H9 (cell line): Measurements from ENCODE around the gene BSG. TPM values are rescaled to one million over a fixed set of nuclear protein-coding genes. Genes with fewer than 3 reads are reported as not detected.

ENCODE experiments used
- DNase-seq: peaks from one replicate; pipeline ENCODE4 v3.0.0-alpha.2; 2017
- H2AFZ ChIP-seq: one replicate; pipeline ENCODE4 v1.6.1; 2013; ENCODE audit warnings: mild to moderate bottlenecking, low read length, control low read depth, moderate library complexity
- H2AK5ac ChIP-seq: 2 replicates; pipeline ENCODE4 v1.6.1; 2013; ENCODE audit warnings: low read length, control low read depth, mixed read lengths; ENCODE audit not compliant: insufficient read length
- H2BK120ac ChIP-seq: one replicate; pipeline ENCODE4 v1.6.1; 2013; ENCODE audit warnings: low read depth, mild to moderate bottlenecking, low read length, control low read depth, inconsistent platforms; ENCODE audit not compliant: poor library complexity, severe bottlenecking
- H2BK12ac ChIP-seq: 2 replicates; pipeline ENCODE4 v1.6.1; 2013; ENCODE audit warnings: low read length, control low read depth, mixed read lengths, low read depth; ENCODE audit not compliant: insufficient read length
- H2BK15ac ChIP-seq: 2 replicates; pipeline ENCODE4 v1.6.1; 2013; ENCODE audit warnings: low read depth, low read length, control low read depth
- H2BK20ac ChIP-seq: one replicate; pipeline ENCODE4 v1.6.1; 2013; ENCODE audit warnings: low read depth, mild to moderate bottlenecking, low read length, control low read depth, inconsistent platforms; ENCODE audit not compliant: poor library complexity, severe bottlenecking
- H2BK5ac ChIP-seq: 2 replicates; pipeline ENCODE4 v1.6.1; 2013; ENCODE audit warnings: low read length, control low read depth, mixed read lengths; ENCODE audit not compliant: insufficient read length
- H3K14ac ChIP-seq: 2 replicates; pipeline ENCODE4 v1.6.1; 2013; ENCODE audit warnings: low read length, control low read depth; ENCODE audit not compliant: insufficient read depth
- H3K18ac ChIP-seq: 2 replicates; pipeline ENCODE4 v1.6.1; 2013; ENCODE audit warnings: low read depth, mild to moderate bottlenecking, mixed read lengths, low read length, control low read depth; ENCODE audit not compliant: insufficient read length
- H3K23ac ChIP-seq: 2 replicates; pipeline ENCODE4 v1.6.1; 2013; ENCODE audit warnings: low read length, control low read depth, mixed read lengths, low read depth; ENCODE audit not compliant: insufficient read length
- H3K23me2 ChIP-seq: 2 replicates; pipeline ENCODE4 v1.6.1; 2013; ENCODE audit warnings: low read depth, mild to moderate bottlenecking, mixed read lengths, low read length, control low read depth; ENCODE audit not compliant: insufficient read length, poor library complexity, severe bottlenecking
- H3K27ac ChIP-seq: 2 replicates; pipeline ENCODE4 v1.5.1; 2013; ENCODE audit warnings: low read length, control low read depth, mixed read lengths, low read depth; ENCODE audit not compliant: insufficient read length
- H3K27me3 ChIP-seq: 2 replicates; pipeline ENCODE4 v1.6.1; 2013; ENCODE audit warnings: low read length, control low read depth, inconsistent platforms; ENCODE audit not compliant: insufficient read depth
- H3K4ac ChIP-seq: 2 replicates; pipeline ENCODE4 v1.6.1; 2013; ENCODE audit warnings: low read depth, mild to moderate bottlenecking, control low read depth, inconsistent platforms, low read length, moderate library complexity
- H3K4me1 ChIP-seq: 2 replicates; pipeline ENCODE4 v1.6.1; 2013; ENCODE audit warnings: low read length, control low read depth, inconsistent platforms; ENCODE audit not compliant: insufficient read depth
- H3K4me2 ChIP-seq: 2 replicates; pipeline ENCODE4 v1.6.1; 2013; ENCODE audit warnings: low read length, control low read depth, mixed read lengths; ENCODE audit not compliant: insufficient read length, insufficient read depth
- H3K56ac ChIP-seq: 2 replicates; pipeline ENCODE4 v1.6.1; 2013; ENCODE audit warnings: low read depth, mild to moderate bottlenecking, mixed read lengths, low read length, control low read depth; ENCODE audit not compliant: insufficient read length
- H3K79me1 ChIP-seq: 2 replicates; pipeline ENCODE4 v1.6.1; 2013; ENCODE audit warnings: low read depth, mild to moderate bottlenecking, moderate library complexity, low read length, control low read depth, inconsistent platforms; ENCODE audit not compliant: insufficient read depth, poor library complexity, severe bottlenecking
- H3K79me2 ChIP-seq: 2 replicates; pipeline ENCODE4 v1.6.1; 2013; ENCODE audit warnings: low read length, control low read depth, inconsistent platforms; ENCODE audit not compliant: insufficient read depth
- H3K9ac ChIP-seq: 2 replicates; pipeline ENCODE4 v1.6.1; 2013; ENCODE audit warnings: low read length, control low read depth, mixed read lengths; ENCODE audit not compliant: insufficient read length; ENCODE audit errors: extremely low read depth
- H3K9me3 ChIP-seq: one replicate; pipeline ENCODE4 v1.6.1; 2013; ENCODE audit warnings: low read depth, low read length, inconsistent platforms; ENCODE audit not compliant: control insufficient read depth
- H3T11ph ChIP-seq: one replicate; pipeline ENCODE4 v1.6.1; 2013; ENCODE audit warnings: mild to moderate bottlenecking, low read length, control low read depth, inconsistent platforms
- H4K20me1 ChIP-seq: one replicate; pipeline ENCODE4 v1.6.1; 2013; ENCODE audit not compliant: control insufficient read depth, insufficient read length, insufficient read depth
- H4K5ac ChIP-seq: 2 replicates; pipeline ENCODE4 v1.6.1; 2013; ENCODE audit warnings: low read depth, mild to moderate bottlenecking, mixed read lengths, low read length, control low read depth; ENCODE audit not compliant: insufficient read length
- H4K8ac ChIP-seq: replicated peaks from 2 replicates; pipeline ENCODE4 v1.6.1; 2013; ENCODE audit warnings: low read length, control low read depth, mixed read lengths, low read depth; ENCODE audit not compliant: insufficient read length
- H4K91ac ChIP-seq: 2 replicates; pipeline ENCODE4 v1.6.1; 2013; ENCODE audit warnings: low read depth, mild to moderate bottlenecking, moderate library complexity, mixed read lengths, low read length, control low read depth; ENCODE audit not compliant: insufficient read length
- H3K27ac Mint-ChIP-seq, 3 experiments: 2 replicates in 2 of 3; 3 replicates in 1 of 3; pipeline ENCODE4 v1.8.0; 2020 to 2021; ENCODE audit warnings: mixed read lengths in 3 of 3, mild to moderate bottlenecking in 1 of 3, moderate library complexity in 1 of 3
- H3K27me3 Mint-ChIP-seq: 2 replicates; pipeline ENCODE4 v1.8.0; 2021; ENCODE audit warnings: low read depth, mild to moderate bottlenecking, moderate library complexity, mixed read lengths
- H3K36me3 Mint-ChIP-seq, 3 experiments: 2 replicates in 2 of 3; 3 replicates in 1 of 3; pipeline ENCODE4 v1.8.0; 2020 to 2021; ENCODE audit warnings: low read depth in 3 of 3, mixed read lengths in 3 of 3; ENCODE audit not compliant: insufficient read depth in 1 of 3
- H3K4me1 Mint-ChIP-seq, 2 experiments: 2 replicates each; pipeline ENCODE4 v1.8.0; 2020; ENCODE audit warnings: mixed read lengths in 2 of 2
- H3K4me3 Mint-ChIP-seq, 2 experiments: 2 replicates in 1 of 2; 3 replicates in 1 of 2; pipeline ENCODE4 v1.8.0; 2020 to 2021; ENCODE audit warnings: mild to moderate bottlenecking in 2 of 2, mixed read lengths in 2 of 2, moderate library complexity in 1 of 2
- H3K9me3 Mint-ChIP-seq, 2 experiments: 2 replicates in 1 of 2; 3 replicates in 1 of 2; pipeline ENCODE4 v1.8.0; 2020; ENCODE audit warnings: mild to moderate bottlenecking in 2 of 2, mixed read lengths in 2 of 2, moderate library complexity in 1 of 2
- CTCF ChIP-seq: fragments of 200-600 bp; sonication (generic); conservative IDR thresholded peaks from 3 replicates; pipeline ENCODE4 v1.8.0; 2021; ENCODE audit warnings: antibody characterized with exemption, mild to moderate bottlenecking
- whole genome bisulfite sequencing: extraction: QIAGEN DNeasy Blood & Tissue Kit; methylation state at CpG from one replicate; pipeline ENCODE4 v1.1.7; 2013; ENCODE audit warnings: missing lambda C conversion rate, low lambda C conversion rate, mixed read lengths; ENCODE audit not compliant: insufficient read length; ENCODE audit errors: extremely low coverage; 5-methylcytosine and 5-hydroxymethylcytosine counted together
- total RNA-seq: library from RNA; stranded (reverse); gene quantifications from 2 replicates; pipeline ENCODE4 v1.2.1, GENCODE V29; 2021

BSG gene
- total RNA-seq, 1 experiment from 2014 or later, result 715 TPM

GRCh38 chr19:524062-524674 is 48.2 kb upstream of the BSG start:
- Histone ChIP-seq H3T11ph (no peak overlapping the region), H2AFZ (no peak overlapping the region), H3K23me2 (peaks cover 2% of the 10 kb centered on the region), H2BK20ac (no peak overlapping the region), H3K9ac (no peak overlapping the region), H3K4me2 (no peak overlapping the region), H3K4ac (no peak overlapping the region), H3K79me1 (no peaks in the 10 kb centered on the region), H4K8ac (no peak overlapping the region), H2AK5ac (no peak overlapping the region), H3K18ac (no peak overlapping the region), H3K56ac (no peak overlapping the region), H3K23ac (no peak overlapping the region), H3K27me3 (no peaks in the 10 kb centered on the region), H2BK15ac (no peak overlapping the region), H3K79me2 (no peaks in the 10 kb centered on the region), H2BK5ac (no peak overlapping the region), H3K27ac (no peak overlapping the region), H2BK120ac (no peak overlapping the region), H4K20me1 (no peaks in the 10 kb centered on the region), H4K5ac (no peak overlapping the region), H2BK12ac (no peak overlapping the region), H4K91ac (no peak overlapping the region), H3K14ac (no peak overlapping the region), H3K4me1 (no peaks in the 10 kb centered on the region), H3K9me3 (no peaks in the 10 kb centered on the region)
- no CpG with 5 or more reads among the region's 29 CpGs for WGBS
- DNase-seq, result no peak
- Mint-ChIP-seq H3K36me3 (peaks cover 3 to 9% (median 3%) of the 10 kb centered on the region in 3 experiments; a peak in 5 of 7 replicates), H3K4me1 (peaks cover 6 to 24% of the 10 kb centered on the region in 2 experiments), H3K9me3 (peaks cover 0 to 2% of the 10 kb centered on the region in 2 experiments; a peak in 1 of 5 replicates), H3K27me3 (peaks cover 47% of the 10 kb centered on the region), H3K4me3 (no peak overlapping the region), H3K27ac (no peak overlapping the region)
- no peak for TF ChIP-seq CTCF
